Esophagus squamous epithelium (tissue), 5 donors: ENCODE data around the gene MALL. TPM values are rescaled to one million over a fixed set of nuclear protein-coding genes. Genes with fewer than 3 reads are reported as not detected.

Experiments
- DNase-seq: peaks from one replicate; lab custom pipeline; 2025; lab: John Stamatoyannopoulos, UW
- H3K27ac ChIP-seq, 4 donors: fragments of 200-600 bp; sonication (generic); one replicate each; pipeline ENCODE4 v1.5.1; 2016 to 2019; ENCODE audit warnings: mild to moderate bottlenecking in 1 of 4
- H3K27me3 ChIP-seq, 4 donors: fragments of 200-600 bp; sonication (generic); 1 replicate in 3 of 4; 2 replicates in 1 of 4; pipeline versions ENCODE4 v1.5.1 to v1.6.0; 2017 to 2021; ENCODE audit warnings: antibody characterized with exemption in 1 of 4
- H3K36me3 ChIP-seq, 3 donors: fragments of 200-600 bp; sonication (generic); one replicate each; pipeline ENCODE4 v1.5.1; 2016 to 2019
- H3K4me1 ChIP-seq, 3 donors: fragments of 200-600 bp; sonication (generic); one replicate each; pipeline ENCODE4 v1.5.1; 2017 to 2019
- H3K4me3 ChIP-seq, 4 donors: fragments of 200-600 bp; sonication (generic); 1 replicate in 3 of 4; 2 replicates in 1 of 4; pipeline ENCODE4 v1.5.1; 2016 to 2019; ENCODE audit warnings: mild to moderate bottlenecking in 2 of 4, moderate library complexity in 1 of 4
- H3K9me3 ChIP-seq, 3 donors: fragments of 200-600 bp; sonication (generic); one replicate each; pipeline ENCODE4 v1.5.1; 2016 to 2019
- CTCF ChIP-seq, 6 experiments: fragments of 450-650 bp in 4 of 6; fragments of 200-600 bp in 2 of 6; sonication (generic) in 2 of 6; IDR thresholded peaks; one replicate each; pipeline ENCODE4 v1.5.1; 2016 to 2019; ENCODE audit warnings: antibody characterized with exemption in 6 of 6, mild to moderate bottlenecking in 4 of 6, moderate library complexity in 4 of 6
- POLR2A ChIP-seq, 4 donors: fragments of 450-650 bp; IDR thresholded peaks; one replicate each; pipeline ENCODE4 v1.6.1; 2017; ENCODE audit warnings: antibody characterized with exemption in 4 of 4, mild to moderate bottlenecking in 4 of 4, moderate library complexity in 3 of 4
- WGBS, 2 donors: methylation state at CpG; one replicate each; pipeline ENCODE4 v1.1.5; 2018; 5-methylcytosine and 5-hydroxymethylcytosine counted together
- intact Hi-C: fragments of 100-400 bp; cut with DNase I; formaldehyde crosslinking; loops from one replicate; pipeline ENCODE4 v1.15.0; 2022
- total RNA-seq, 4 donors: library from RNA; depleted of rRNA; stranded (reverse); fragments of >200 nt; gene quantifications; one replicate each; pipeline ENCODE4 v1.1.0, GENCODE V29; 2016
- donor health status: DM: yes; HTN: yes; CAD: no.

Gene MALL
- total RNA-seq, 4 donors from 2014 or later = 146 to 534 (median 225) TPM

GRCh38 chr2:110149330-110150220 lies 34.0 kb upstream of the MALL start:
- WGBS, 2 donors = 20 to 47% methylated on average over 5 to 6 of the region's 6 CpGs
- intact Hi-C loops = no loop called here
- DNase-seq = no peak

GRCh38 chr2:110146945-110147332 lies 31.3 kb upstream of the MALL start:
- 88 to 95% methylated on average over 2 of the region's 2 CpGs for WGBS, 2 donors
- no peaks in the 10 kb centered on the region for H3K27me3 ChIP-seq
- intact Hi-C loops = no loop called here
- H3K4me1 ChIP-seq = peaks cover 4 to 16% (median 8%) of the 10 kb centered on the region in 3 donors
- H3K36me3 ChIP-seq = no peaks in the 10 kb centered on the region
- H3K27ac ChIP-seq = no peak overlapping the region
- no peak for DNase-seq
- no peak overlapping the region for H3K4me3 ChIP-seq
- no peaks in the 10 kb centered on the region for H3K9me3 ChIP-seq
- TF ChIP-seq POLR2A (IDR thresholded peaks at IDR 0.05) = no peak
- no peak for TF ChIP-seq CTCF (IDR thresholded peaks at IDR 0.05)

More at GRCh38 chr2:110149330-110150220, 34.0 kb upstream of the MALL start:
- TF ChIP-seq POLR2A (IDR thresholded peaks at IDR 0.05) = no peak
- Histone ChIP-seq H3K27me3 (no peaks in the 10 kb centered on the region), H3K4me3 (no peak overlapping the region), H3K9me3 (peaks cover 0 to 4% (median 3%) of the 10 kb centered on the region in 3 donors), H3K4me1 (peaks cover 4 to 25% (median 8%) of the 10 kb centered on the region in 3 donors), H3K36me3 (no peaks in the 10 kb centered on the region), H3K27ac (peak overlapping the region; percentile 49 to 73 (median 52))

- H3K27ac ChIP-seq = no peak overlapping the region
- no peak for TF ChIP-seq CTCF (IDR thresholded peaks at IDR 0.05)
- no peak for TF ChIP-seq POLR2A (IDR thresholded peaks at IDR 0.05)
- intact Hi-C loops = no loop called here
- no peak overlapping the region for H3K4me3 ChIP-seq
- H3K27me3 ChIP-seq = no peaks in the 10 kb centered on the region
- 61 to 74% methylated on average over 2 of the region's 2 CpGs for WGBS, 2 donors
- H3K36me3 ChIP-seq = no peaks in the 10 kb centered on the region
- DNase-seq = no peak
- peaks cover 4 to 16% (median 8%) of the 10 kb centered on the region in 3 donors for H3K4me1 ChIP-seq
- H3K9me3 ChIP-seq = no peaks in the 10 kb centered on the region
These were observed 30.7 kb upstream of the MALL start for GRCh38 chr2:110146183-110146944.

- H3K27me3 ChIP-seq = no peaks in the 10 kb centered on the region
- peaks cover 0 to 8% (median under 1%) of the 10 kb centered on the region in 3 donors for H3K4me1 ChIP-seq
- no peaks in the 10 kb centered on the region for H3K36me3 ChIP-seq
- no peak overlapping the region for H3K27ac ChIP-seq
- no peak overlapping the region for H3K4me3 ChIP-seq
- no peaks in the 10 kb centered on the region for H3K9me3 ChIP-seq
- intact Hi-C loops = no loop called here
- no peak for TF ChIP-seq POLR2A (IDR thresholded peaks at IDR 0.05)
- TF ChIP-seq CTCF (IDR thresholded peaks at IDR 0.05) = no peak
- DNase-seq = no peak
These were observed 28.4 kb upstream of the MALL start for GRCh38 chr2:110143982-110144381.

- 62 to 88% methylated on average over 1 of the region's 1 CpG for WGBS, 2 donors
- Histone ChIP-seq H3K4me1 (peaks cover 0 to 12% (median 0%) of the 10 kb centered on the region in 3 donors), H3K36me3 (no peaks in the 10 kb centered on the region), H3K9me3 (no peaks in the 10 kb centered on the region), H3K4me3 (no peak overlapping the region), H3K27ac (no peak overlapping the region), H3K27me3 (no peaks in the 10 kb centered on the region)
- intact Hi-C loops = no loop called here
- DNase-seq = no peak
- no peak for TF ChIP-seq POLR2A (IDR thresholded peaks at IDR 0.05)
These were observed 24.8 kb upstream of the MALL start for GRCh38 chr2:110140401-110140800.

GRCh38 chr2:110134025-110134424 lies 18.4 kb upstream of the MALL start:
- no peak for TF ChIP-seq CTCF (IDR thresholded peaks at IDR 0.05)
- no peak for DNase-seq
- intact Hi-C loops = no loop called here
- no peaks in the 10 kb centered on the region for H3K27me3 ChIP-seq
- H3K36me3 ChIP-seq = no peaks in the 10 kb centered on the region
- H3K9me3 ChIP-seq = peaks cover 0 to 9% (median 0%) of the 10 kb centered on the region in 3 donors
- no peak overlapping the region for H3K4me3 ChIP-seq
- H3K4me1 ChIP-seq = peaks cover 0 to 8% (median 0%) of the 10 kb centered on the region in 3 donors
- H3K27ac ChIP-seq = no peak overlapping the region
